ENCODE results near the gene HECA.
A peak's percentile ranks its signal among the peaks of the same experiment; 100 is the strongest.
"Not testable (repeated sequence)": the region's sequence is repeated elsewhere in the genome, so short reads cannot be mapped to it uniquely, and the experiment has no call there.

HECA gene

GRCh38 chr6:139124887-139125672 is 9.8 kb upstream of the HECA start:
- no peak for TF ChIP-seq JUND (IDR thresholded peaks at IDR 0.05; ENCODE audit: low read depth)
- DNase-seq (ENCODE audit: low read depth in 1 of 2, low spot score in 1 of 2): peak in 1 of 2 experiments; percentile 74
- in situ Hi-C loops (cut with HindIII; ENCODE audit: low pct_unique_long_range_greater_than_20kb, low sequenced_read_pairs): no loop called here

DNA sequence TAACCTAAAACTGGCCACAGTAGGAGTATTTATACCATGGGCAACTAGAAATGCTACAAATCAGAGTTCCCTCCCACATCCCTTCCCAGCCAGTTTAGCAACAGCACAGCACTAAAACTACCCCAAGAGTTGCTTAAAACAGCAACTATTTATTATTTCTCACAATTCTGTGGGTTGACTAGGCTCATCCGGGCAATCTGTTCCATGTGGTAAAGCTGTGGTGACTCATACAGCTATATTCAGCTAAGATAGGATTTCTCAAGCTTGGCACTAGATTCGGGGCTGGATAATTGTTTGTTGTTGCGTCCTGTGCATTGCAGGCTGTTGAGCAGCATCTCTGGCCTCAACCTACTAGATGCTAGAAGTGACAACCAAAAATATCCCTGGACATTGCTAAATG is 8.6 kb upstream of the HECA start:
- no peak for DNase-seq (ENCODE audit: low read depth in 1 of 2, low spot score in 1 of 2)
- in situ Hi-C loops (cut with HindIII; ENCODE audit: low pct_unique_long_range_greater_than_20kb, low sequenced_read_pairs): no loop called here
- no peak for TF ChIP-seq JUND (IDR thresholded peaks at IDR 0.05; ENCODE audit: low read depth)

DNA sequence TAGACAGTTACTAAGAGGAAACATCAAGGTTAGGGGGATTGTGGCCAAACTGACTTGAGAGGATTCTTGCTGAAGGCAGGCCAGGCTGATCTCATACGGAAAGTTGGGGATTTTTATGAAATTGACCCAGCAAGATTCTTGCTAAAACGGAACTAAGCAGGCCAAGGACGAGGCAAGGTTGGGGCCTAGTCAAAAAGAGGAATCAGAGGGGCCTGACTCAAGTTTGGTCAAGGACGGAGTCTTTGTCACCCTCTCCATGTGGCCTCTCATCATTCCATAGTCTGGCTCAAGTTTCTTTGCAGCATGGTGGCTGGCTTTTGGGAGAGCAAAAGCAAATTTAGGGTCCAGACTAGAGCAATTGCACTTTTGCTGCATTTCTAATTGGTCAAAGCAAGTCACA is 7.9 kb upstream of the HECA start:
- no peak for TF ChIP-seq JUND (IDR thresholded peaks at IDR 0.05; ENCODE audit: low read depth)

GRCh38 chr6:139129284-139129683 is 5.6 kb upstream of the HECA start:
- in situ Hi-C loops (cut with HindIII; ENCODE audit: low pct_unique_long_range_greater_than_20kb, low sequenced_read_pairs): no loop called here
- no peak for DNase-seq (ENCODE audit: low read depth in 1 of 2, low spot score in 1 of 2)
- TF ChIP-seq JUND (IDR thresholded peaks at IDR 0.05; ENCODE audit: low read depth): no peak

More for the DNA sequence above, 7.9 kb upstream of the HECA start:
- DNase-seq (ENCODE audit: low read depth in 1 of 2, low spot score in 1 of 2): no peak
- in situ Hi-C loops (cut with HindIII; ENCODE audit: low pct_unique_long_range_greater_than_20kb, low sequenced_read_pairs): no loop called here

- no peak for DNase-seq (ENCODE audit: low read depth in 1 of 2, low spot score in 1 of 2)
- in situ Hi-C loops (cut with HindIII; ENCODE audit: low pct_unique_long_range_greater_than_20kb, low sequenced_read_pairs): no loop called here
- TF ChIP-seq JUND (IDR thresholded peaks at IDR 0.05; ENCODE audit: low read depth): no peak
These were observed 3.1 kb upstream of the HECA start for GRCh38 chr6:139131736-139132280.

GRCh38 chr6:139133262-139134063 is 1.4 kb upstream of the HECA start:
- no peak for TF ChIP-seq JUND (IDR thresholded peaks at IDR 0.05; ENCODE audit: low read depth)
- DNase-seq (ENCODE audit: low read depth in 1 of 2, low spot score in 1 of 2): no peak
- in situ Hi-C loops (cut with HindIII; ENCODE audit: low pct_unique_long_range_greater_than_20kb, low sequenced_read_pairs): no loop called here

- in situ Hi-C loops (cut with HindIII; ENCODE audit: low pct_unique_long_range_greater_than_20kb, low sequenced_read_pairs): no loop called here
- DNase-seq (ENCODE audit: low read depth in 1 of 2, low spot score in 1 of 2): no peak
- no peak for TF ChIP-seq JUND (IDR thresholded peaks at IDR 0.05; ENCODE audit: low read depth)
These were observed 850 bp upstream of the HECA start for GRCh38 chr6:139134064-139134395.

GRCh38 chr6:139135578-139136545 is 982 bp downstream of the HECA start:
- DNase-seq (ENCODE audit: low read depth in 1 of 2, low spot score in 1 of 2): peak; percentile 11 to 22
- TF ChIP-seq JUND (IDR thresholded peaks at IDR 0.05; ENCODE audit: low read depth): no peak
- in situ Hi-C loops (cut with HindIII; ENCODE audit: low pct_unique_long_range_greater_than_20kb, low sequenced_read_pairs): no loop called here

DNA sequence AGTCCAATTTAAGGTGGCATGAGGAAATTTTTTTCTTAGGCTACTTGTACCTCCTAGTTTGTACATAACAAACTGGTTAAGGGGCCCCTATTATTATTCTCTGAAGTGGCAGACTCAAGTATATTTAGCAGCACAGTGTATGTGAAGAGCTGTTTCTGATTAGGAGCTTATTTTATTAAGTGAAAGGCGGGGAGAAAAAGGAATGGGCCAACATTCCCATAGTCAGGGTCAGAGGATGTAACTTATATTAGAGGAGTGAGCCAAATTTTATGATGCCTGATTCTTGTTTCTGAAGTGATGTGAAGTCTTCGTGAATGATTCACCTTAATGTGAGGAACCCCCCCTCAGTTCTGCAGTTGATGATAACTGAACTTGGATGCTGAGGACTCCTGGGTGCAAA is 2.8 kb downstream of the HECA start:
- in situ Hi-C loops (cut with HindIII; ENCODE audit: low pct_unique_long_range_greater_than_20kb, low sequenced_read_pairs): no loop called here
- no peak for TF ChIP-seq JUND (IDR thresholded peaks at IDR 0.05; ENCODE audit: low read depth)
- DNase-seq (ENCODE audit: low read depth in 1 of 2, low spot score in 1 of 2): no peak

DNA sequence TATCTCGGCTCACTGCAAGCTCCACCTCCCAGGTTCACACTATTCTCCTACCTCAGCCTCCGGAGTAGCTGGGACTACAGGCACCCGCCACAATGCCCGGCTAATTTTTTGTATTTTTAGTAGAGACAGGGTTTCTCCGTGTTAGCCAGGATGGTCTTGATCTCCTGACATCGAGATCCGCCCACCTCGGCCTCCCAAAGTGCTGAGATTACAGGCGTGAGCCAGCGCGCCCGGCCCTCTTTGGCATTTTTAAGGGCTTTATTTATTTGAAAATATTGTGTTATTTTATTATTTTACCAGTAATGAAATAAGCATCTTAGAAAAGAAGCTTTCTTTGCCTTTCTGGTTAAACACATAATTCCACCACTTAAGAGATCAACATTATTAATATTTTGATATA is 6.0 kb downstream of the HECA start:
- in situ Hi-C loops (cut with HindIII; ENCODE audit: low pct_unique_long_range_greater_than_20kb, low sequenced_read_pairs); DNase-seq (ENCODE audit: low read depth in 1 of 2, low spot score in 1 of 2): not testable (repeated sequence)

GRCh38 chr6:139142262-139142661 is 7.4 kb downstream of the HECA start:
- TF ChIP-seq JUND (IDR thresholded peaks at IDR 0.05; ENCODE audit: low read depth): no peak
- in situ Hi-C loops (cut with HindIII; ENCODE audit: low pct_unique_long_range_greater_than_20kb, low sequenced_read_pairs): no loop called here
- DNase-seq (ENCODE audit: low read depth in 1 of 2, low spot score in 1 of 2): no peak

GRCh38 chr6:139143111-139143510 is 8.2 kb downstream of the HECA start:
- TF ChIP-seq JUND (IDR thresholded peaks at IDR 0.05; ENCODE audit: low read depth): no peak
- DNase-seq (ENCODE audit: low read depth in 1 of 2, low spot score in 1 of 2): no peak
- in situ Hi-C loops (cut with HindIII; ENCODE audit: low pct_unique_long_range_greater_than_20kb, low sequenced_read_pairs): no loop called here

Data from T47D (cell line).